HG02884 (cell line): ENCODE measurements around the gene ABCA7.
A peak's percentile ranks its signal among the peaks of the same experiment; 100 is the strongest.
"Not testable (repeated sequence)": the region's sequence is repeated elsewhere in the genome, so short reads cannot be mapped to it uniquely, and the experiment has no call there.

Source experiments
- ATAC-seq: cut with Tn5 transposase; IDR thresholded peaks from one replicate; pipeline ENCODE4 v1.9.1; 2021; ENCODE audit warnings: mild to moderate bottlenecking, moderate library complexity; ENCODE audit not compliant: unreplicated experiment

ABCA7 gene

DNA sequence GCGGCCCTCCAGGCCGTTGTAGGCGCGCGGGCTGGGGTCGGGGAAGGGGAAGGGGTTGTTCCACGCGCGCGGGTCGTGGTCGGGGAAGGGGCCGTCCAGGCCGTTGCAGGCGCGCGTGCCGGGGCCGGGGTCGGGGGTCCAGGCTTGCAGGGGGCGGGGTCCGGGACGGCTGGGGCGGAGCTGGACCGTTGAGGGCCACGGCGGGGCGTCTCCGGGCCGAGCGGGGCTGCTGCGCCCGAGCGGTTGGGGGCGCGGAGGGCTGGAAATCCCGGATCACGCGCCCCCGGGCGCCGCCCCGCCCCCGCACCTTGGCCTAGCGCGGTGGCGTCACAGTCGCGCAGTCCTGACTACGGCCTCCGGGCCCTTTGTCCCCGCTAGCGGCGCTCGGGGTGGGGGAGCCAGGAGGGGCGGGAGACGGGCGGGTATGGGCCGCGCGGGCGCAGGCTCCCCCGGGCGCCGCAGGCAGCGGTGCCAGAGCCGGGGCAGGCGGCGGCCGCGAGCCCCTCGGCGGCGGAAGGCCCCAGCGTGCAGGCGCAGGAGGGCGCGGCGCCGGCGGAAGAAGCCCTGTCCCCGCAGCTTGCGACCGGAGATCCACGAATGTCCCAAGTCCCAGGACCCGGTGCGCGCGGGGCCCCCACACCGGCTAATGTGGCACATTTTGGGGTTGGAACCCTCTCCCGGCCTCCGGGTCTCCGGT lies 64.6 kb downstream of the ABCA7 start:
- ATAC-seq = peak; percentile 16

DNA sequence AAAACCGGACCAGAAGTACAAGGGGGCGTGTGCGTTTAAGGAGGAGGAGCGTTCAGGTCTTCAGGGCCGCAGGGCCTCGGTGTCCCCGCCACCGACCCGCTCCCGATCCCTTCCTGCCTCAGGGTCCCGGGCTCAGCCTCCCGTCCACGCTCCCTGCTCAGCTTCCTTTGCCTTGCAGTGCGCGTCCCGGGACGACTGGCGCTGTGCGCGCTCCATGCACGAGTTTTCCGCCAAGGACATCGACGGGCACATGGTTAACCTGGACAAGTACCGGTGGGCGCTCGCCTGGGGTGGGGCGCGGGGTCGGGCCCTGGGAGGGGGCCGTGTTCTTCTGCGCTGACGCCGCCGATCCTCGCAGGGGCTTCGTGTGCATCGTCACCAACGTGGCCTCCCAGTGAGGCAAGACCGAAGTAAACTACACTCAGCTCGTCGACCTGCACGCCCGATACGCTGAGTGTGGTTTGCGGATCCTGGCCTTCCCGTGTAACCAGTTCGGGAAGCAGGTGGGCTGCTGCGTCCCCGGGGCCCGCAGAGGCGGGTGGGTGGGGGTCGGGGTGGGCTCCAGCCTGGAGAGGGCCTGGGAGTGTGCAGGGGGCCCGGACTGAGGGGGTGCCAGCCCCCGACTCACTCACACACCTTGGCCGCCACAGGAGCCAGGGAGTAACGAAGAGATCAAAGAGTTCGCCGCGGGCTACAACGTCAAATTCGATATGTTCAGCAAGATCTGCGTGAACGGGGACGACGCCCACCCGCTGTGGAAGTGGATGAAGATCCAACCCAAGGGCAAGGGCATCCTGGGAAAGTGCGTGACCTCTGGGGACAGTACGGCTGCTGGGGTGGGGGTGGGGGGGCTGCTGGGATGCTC lies 65.3 kb downstream of the ABCA7 start:
- ATAC-seq = no peak

- no peak for ATAC-seq
Measured at GRCh38 chr19:1105873-1106840, 66.2 kb downstream of the ABCA7 start.

DNA sequence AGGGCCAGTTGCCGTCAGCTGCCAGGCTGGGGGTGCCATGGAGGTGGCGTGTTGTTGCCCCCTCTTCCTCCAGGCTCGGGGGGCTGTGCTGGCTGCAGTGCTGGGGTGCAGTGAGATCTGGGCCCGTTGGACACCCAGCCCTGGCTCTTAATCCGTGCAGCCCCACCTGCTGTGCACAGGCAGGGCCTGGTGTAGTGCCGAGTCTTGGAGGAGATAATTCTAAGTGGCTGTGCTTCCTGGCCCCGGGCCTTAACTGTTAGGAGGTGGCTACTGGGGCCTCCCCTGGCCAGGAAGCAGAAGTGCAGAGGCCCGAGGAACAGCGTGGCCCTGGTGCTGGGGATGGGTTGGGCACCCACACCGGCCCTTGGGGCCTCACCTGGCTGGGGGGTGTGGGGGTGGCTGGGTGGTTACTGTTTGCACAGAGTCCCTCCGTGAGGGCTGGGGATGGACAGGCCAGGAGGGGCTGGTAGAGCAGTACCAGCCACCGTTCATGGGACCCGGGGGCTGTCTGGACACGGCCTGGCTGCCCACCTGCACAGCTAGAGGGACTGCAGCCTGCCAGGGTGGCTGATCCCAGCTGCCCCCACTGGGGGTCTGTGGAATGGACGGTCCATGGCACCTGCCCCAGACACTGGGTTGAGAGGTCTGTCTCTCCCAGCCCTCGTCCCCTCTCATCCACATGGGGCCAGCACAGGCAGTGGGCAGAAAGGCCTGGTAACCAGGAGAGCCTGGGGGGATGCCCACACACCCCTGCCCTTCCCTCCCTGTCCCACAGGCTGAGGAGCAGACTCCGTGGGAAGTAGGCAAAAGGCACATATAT lies 67.1 kb downstream of the ABCA7 start:
- ATAC-seq = no peak

DNA sequence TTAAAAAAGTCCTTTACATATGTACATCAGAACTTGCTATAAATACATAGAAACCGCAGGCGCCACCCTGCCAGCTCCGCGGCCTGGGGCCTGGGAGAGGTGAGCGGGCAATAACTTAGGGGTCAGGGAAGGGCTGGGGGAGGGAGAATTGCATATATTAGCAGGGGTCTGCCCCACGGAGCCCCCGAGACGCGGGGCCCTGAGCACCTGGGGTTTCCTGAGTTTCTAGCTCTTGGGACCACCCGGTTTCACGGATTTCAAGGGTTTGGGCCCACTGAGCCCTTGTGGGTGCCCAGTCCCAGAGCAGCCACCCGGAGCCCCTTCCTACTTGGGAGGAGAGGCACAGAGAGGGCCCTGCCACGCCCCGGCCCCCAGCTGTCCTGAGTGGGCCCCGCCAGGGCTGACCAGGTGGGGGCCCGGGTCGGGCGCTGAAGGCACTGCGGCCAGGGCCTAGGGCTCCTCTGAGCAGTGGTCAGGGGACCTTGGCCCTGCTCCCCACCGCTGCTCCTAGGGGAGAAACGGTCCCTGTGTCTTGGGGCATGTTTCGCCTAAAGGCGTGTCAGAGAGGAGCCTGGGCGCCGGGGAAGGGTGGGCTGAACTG lies 67.9 kb downstream of the ABCA7 start:
- ATAC-seq = no peak

- no peak for ATAC-seq
Measured at GRCh38 chr19:1108291-1109031, 68.6 kb downstream of the ABCA7 start.

GRCh38 chr19:1109032-1109551 lies 69.2 kb downstream of the ABCA7 start:
- no peak for ATAC-seq

- no peak for ATAC-seq
Measured at GRCh38 chr19:1109697-1110671, 70.1 kb downstream of the ABCA7 start.

GRCh38 chr19:1110809-1111640 lies 71.1 kb downstream of the ABCA7 start:
- no peak for ATAC-seq

DNA sequence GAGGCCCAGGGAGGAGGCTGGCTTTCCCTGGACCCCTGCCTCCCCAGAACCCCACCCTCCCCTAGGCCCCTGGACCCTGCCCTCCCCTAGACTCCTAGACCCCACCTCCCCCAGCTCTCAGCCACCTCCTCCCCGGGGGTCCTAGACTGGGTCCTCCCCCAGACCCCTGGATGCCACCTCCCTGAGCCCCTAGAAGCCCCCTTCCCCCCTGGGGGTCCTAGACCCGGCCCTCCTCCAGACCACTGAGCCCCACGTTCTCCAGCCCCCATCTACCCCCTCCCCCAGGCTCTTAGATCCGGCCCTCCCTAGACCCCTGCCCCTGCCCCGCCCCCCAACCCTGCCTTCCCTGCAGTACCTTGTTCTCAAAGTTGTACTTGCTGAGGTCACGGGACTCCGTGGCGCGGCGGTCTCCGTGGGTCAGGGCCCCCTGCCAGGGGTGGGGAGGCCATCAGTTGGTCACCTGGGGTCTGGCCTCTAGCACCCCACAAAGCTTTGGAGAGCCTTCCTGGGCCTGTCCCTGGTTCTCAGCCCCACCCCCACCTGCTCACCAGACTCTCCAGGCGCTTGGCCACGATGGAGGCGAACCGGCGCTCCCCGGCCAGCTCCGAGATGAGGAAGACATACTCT lies 71.8 kb downstream of the ABCA7 start:
- ATAC-seq = no peak

DNA sequence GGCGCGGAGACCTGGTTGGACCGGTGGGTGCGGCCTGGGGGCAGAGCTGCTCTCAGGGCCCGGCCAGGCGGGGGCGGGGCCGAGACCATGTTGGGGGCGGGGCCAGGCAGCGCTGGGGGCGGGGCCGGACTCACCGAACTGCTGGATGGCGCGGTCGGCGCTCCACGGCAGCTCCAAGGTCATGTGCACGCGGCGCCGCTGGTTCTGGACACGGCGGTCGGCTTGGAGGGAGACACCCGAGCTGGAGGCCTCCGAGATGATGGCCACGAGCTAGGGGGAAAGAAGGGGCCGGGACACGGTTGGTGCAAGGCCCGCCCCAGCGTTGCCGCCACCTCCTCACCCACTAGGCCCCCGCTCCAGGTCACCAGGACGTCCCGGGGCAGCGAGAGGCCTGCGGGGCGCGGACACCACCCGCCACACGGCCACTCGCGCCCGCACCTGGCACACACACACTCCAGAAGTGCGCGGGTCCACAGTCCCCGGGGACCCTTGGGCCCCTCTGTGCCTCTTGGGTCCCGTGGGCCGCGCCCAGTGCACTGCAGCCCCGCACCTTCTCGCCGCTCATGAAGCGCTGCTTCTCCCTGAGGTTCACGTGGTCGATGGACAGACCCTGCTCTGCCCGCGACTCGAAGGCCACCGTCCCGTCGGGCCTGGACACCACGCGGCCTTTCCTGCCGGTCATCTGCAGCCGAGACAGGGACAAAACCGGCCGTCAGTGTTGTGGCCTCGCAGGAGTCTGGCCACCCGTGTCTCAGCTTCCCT lies 72.5 kb downstream of the ABCA7 start:
- no peak for ATAC-seq

- no peak for ATAC-seq
Measured at GRCh38 chr19:1113030-1113985, 73.4 kb downstream of the ABCA7 start.

DNA sequence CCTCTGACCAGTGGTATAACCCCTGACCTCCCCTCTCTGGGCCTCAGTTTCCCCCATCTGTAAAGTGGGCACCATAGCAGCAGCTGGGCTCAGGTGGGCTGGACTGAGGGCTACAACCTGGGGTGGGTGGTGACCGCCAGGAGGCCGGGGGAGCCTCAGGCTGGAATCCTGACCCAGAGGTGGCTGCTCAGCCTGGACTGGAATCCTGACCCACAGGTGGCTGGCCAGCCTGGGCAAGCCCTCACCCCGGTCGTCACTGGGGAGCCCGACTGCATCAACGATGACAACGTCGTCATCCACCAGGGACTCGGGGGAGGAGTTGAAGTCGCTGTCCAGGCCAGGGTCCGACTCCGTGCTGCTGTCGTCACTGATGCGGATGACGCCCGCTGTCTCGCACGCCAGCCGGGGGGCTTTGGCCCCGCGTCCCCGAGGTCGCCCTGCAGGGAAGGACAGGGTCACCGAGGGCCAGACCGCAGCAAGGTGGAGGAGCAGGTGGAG lies 74.1 kb downstream of the ABCA7 start:
- no peak for ATAC-seq

- not testable (repeated sequence) for ATAC-seq
Measured at GRCh38 chr19:1114728-1115127, 74.8 kb downstream of the ABCA7 start.
